Ectodermal cell (in vitro differentiated cells): ENCODE data around the gene MTFP1.

Experiments
- H3K27ac ChIP-seq: 2 replicates; pipeline ENCODE4 v1.7.0; 2013; ENCODE audit warnings: mild to moderate bottlenecking, low read depth, low read length; ENCODE audit not compliant: insufficient read depth, poor library complexity, severe bottlenecking
- H3K27me3 ChIP-seq: 2 replicates; pipeline ENCODE4 v1.7.0; 2013; ENCODE audit warnings: mild to moderate bottlenecking, low read length; ENCODE audit not compliant: insufficient read depth, control insufficient read depth, poor library complexity, severe bottlenecking
- H3K36me3 ChIP-seq: one replicate; pipeline ENCODE4 v1.7.0; 2013; ENCODE audit warnings: low read length; ENCODE audit not compliant: control insufficient read depth, insufficient read depth
- H3K4me1 ChIP-seq: one replicate; pipeline ENCODE4 v1.7.0; 2013; ENCODE audit warnings: low read length; ENCODE audit not compliant: control insufficient read depth, insufficient read depth
- H3K4me3 ChIP-seq: 2 replicates; pipeline ENCODE4 v1.7.0; 2013; ENCODE audit warnings: low read depth, low read length, control low read depth; ENCODE audit not compliant: insufficient read depth
- H3K9me3 ChIP-seq: 2 replicates; pipeline ENCODE4 v1.7.0; 2013; ENCODE audit warnings: mild to moderate bottlenecking, low read length, moderate library complexity; ENCODE audit not compliant: control insufficient read depth
- WGBS, 2 experiments: methylation state at CpG; one replicate each; pipeline ENCODE4 v1.1.7; 2013; ENCODE audit warnings: missing lambda C conversion rate in 2 of 2; 5-methylcytosine and 5-hydroxymethylcytosine counted together

The MTFP1 gene

GRCh38 chr22:30472994-30473720, 47.6 kb downstream of the MTFP1 start:
- H3K27me3 ChIP-seq = no peaks in the 10 kb centered on the region
- no peak overlapping the region for H3K27ac ChIP-seq
- WGBS, 2 experiments = 84 to 86% methylated on average over 3 to 4 of the region's 4 CpGs
- H3K4me1 ChIP-seq = no peaks in the 10 kb centered on the region
- no peaks in the 10 kb centered on the region for H3K9me3 ChIP-seq
- no peaks in the 10 kb centered on the region for H3K36me3 ChIP-seq
- H3K4me3 ChIP-seq = no peak overlapping the region

- no peaks in the 10 kb centered on the region for H3K9me3 ChIP-seq
- H3K27ac ChIP-seq = no peak overlapping the region
- no peaks in the 10 kb centered on the region for H3K4me1 ChIP-seq
- WGBS, 2 experiments = 86 to 89% methylated on average over 4 of the region's 4 CpGs
- no peaks in the 10 kb centered on the region for H3K27me3 ChIP-seq
- H3K36me3 ChIP-seq = no peaks in the 10 kb centered on the region
- H3K4me3 ChIP-seq = no peak overlapping the region
These were observed 48.6 kb downstream of the MTFP1 start for GRCh38 chr22:30474121-30474520.

- no peak overlapping the region for H3K4me3 ChIP-seq
- 79 to 86% methylated on average over 6 of the region's 6 CpGs for WGBS, 2 experiments
- H3K36me3 ChIP-seq = no peaks in the 10 kb centered on the region
- H3K27ac ChIP-seq = no peak overlapping the region
- H3K9me3 ChIP-seq = no peaks in the 10 kb centered on the region
- no peaks in the 10 kb centered on the region for H3K4me1 ChIP-seq
- no peaks in the 10 kb centered on the region for H3K27me3 ChIP-seq
These were observed 49.3 kb downstream of the MTFP1 start for GRCh38 chr22:30474683-30475424.
